CD4-positive, alpha-beta T cell treated with Interleukin-10 for 1 hour (primary cell): ENCODE data around the gene SLC25A36.

Experiments
- DNase-seq: peaks from one replicate; pipeline ENCODE4 v3.0.0-alpha.2; 2020

Gene SLC25A36

GRCh38 chr3:140941434-140942220 is at the start of gene SLC25A36:
TSS of gene SLC25A36 (plus strand) at chr3:140941836. CDS start at chr3:140942055, 219 bp downstream.
- peak; percentile 95 for DNase-seq

- no peak for DNase-seq
These were observed 44.6 kb upstream of the SLC25A36 start for GRCh38 chr3:140896997-140897396.

GRCh38 chr3:140898340-140899180 is 43.1 kb upstream of the SLC25A36 start:
- DNase-seq, result peak; percentile 55

GRCh38 chr3:140899363-140899762 is 42.3 kb upstream of the SLC25A36 start:
- no peak for DNase-seq

GRCh38 chr3:140902791-140903190 is 38.8 kb upstream of the SLC25A36 start:
- DNase-seq, result no peak

GRCh38 chr3:140903196-140903595 is 38.4 kb upstream of the SLC25A36 start:
- DNase-seq, result no peak

GRCh38 chr3:140904521-140904920 is 37.1 kb upstream of the SLC25A36 start:
- DNase-seq, result no peak

- no peak for DNase-seq
These were observed 36.1 kb upstream of the SLC25A36 start for GRCh38 chr3:140905559-140905958.

GRCh38 chr3:140906785-140907184 is 34.9 kb upstream of the SLC25A36 start:
- DNase-seq, result no peak

GRCh38 chr3:140910860-140911259 is 30.8 kb upstream of the SLC25A36 start:
- DNase-seq, result no peak

GRCh38 chr3:140911822-140912221 is 29.8 kb upstream of the SLC25A36 start:
- no peak for DNase-seq

- DNase-seq, result no peak
These were observed 27.9 kb upstream of the SLC25A36 start for GRCh38 chr3:140913728-140914127.

- no peak for DNase-seq
These were observed 27.2 kb upstream of the SLC25A36 start for GRCh38 chr3:140914384-140914945.

- no peak for DNase-seq
These were observed 25.0 kb upstream of the SLC25A36 start for GRCh38 chr3:140916603-140917002.

GRCh38 chr3:140917772-140918171 is 23.9 kb upstream of the SLC25A36 start:
- DNase-seq, result no peak

- DNase-seq, result no peak
These were observed 21.6 kb upstream of the SLC25A36 start for GRCh38 chr3:140920029-140920428.

GRCh38 chr3:140922634-140923033 is 19.0 kb upstream of the SLC25A36 start:
- peak; percentile 28 for DNase-seq

GRCh38 chr3:140924097-140924873 is 17.4 kb upstream of the SLC25A36 start:
- no peak for DNase-seq

- DNase-seq, result no peak
These were observed 14.2 kb upstream of the SLC25A36 start for GRCh38 chr3:140927279-140928069.

- no peak for DNase-seq
These were observed 12.2 kb upstream of the SLC25A36 start for GRCh38 chr3:140929446-140929845.

GRCh38 chr3:140931016-140931454 is 10.6 kb upstream of the SLC25A36 start:
- no peak for DNase-seq

GRCh38 chr3:140931801-140932200 is 9.8 kb upstream of the SLC25A36 start:
- no peak for DNase-seq
